ENCODE results near the gene OR6C75. TPM values are rescaled to one million over a fixed set of nuclear protein-coding genes. Genes with fewer than 3 reads are reported as not detected.

OR6C75 gene
- total and polyA plus RNA-seq, 9 of the 15 experiments (the other 6 are each of a cell fraction or from before 2014, with no cell fraction given): not detected

- Histone ChIP-seq H3K4me1 (replicated peaks in 1 of 2; ENCODE audit: control insufficient read depth in 2 of 2, insufficient read depth in 2 of 2, low read length in 2 of 2) (peaks cover 0 to 6% of the 10 kb centered on the region in 2 experiments; a peak in 1 of 5 replicates), H3K9me1 (ENCODE audit: control insufficient read depth, insufficient read depth, low read length) (no peaks in the 10 kb centered on the region), H3K9me3 (replicated peaks; ENCODE audit: control insufficient read depth, insufficient read depth, low read depth, low read length) (no peaks in the 10 kb centered on the region), H3K9ac (ENCODE audit: insufficient read depth in 1 of 2, low read depth in 2 of 2, low read length in 2 of 2) (no peak overlapping the region; a peak in 1 of 4 replicates), H3K4me2 (ENCODE audit: insufficient read depth, low read length) (no peak overlapping the region), H2AFZ (ENCODE audit: low read depth, low read length) (no peak overlapping the region), H4K20me1 (replicated peaks; ENCODE audit: control insufficient read depth, insufficient read depth, low read length) (no peaks in the 10 kb centered on the region), H3K4me3 (no peak overlapping the region), H3K27ac (ENCODE audit: extremely low read depth, low read depth, low read length) (no peak overlapping the region), H3K79me2 (ENCODE audit: control insufficient read depth, insufficient read depth, low read length) (no peaks in the 10 kb centered on the region), H3K36me3 (ENCODE audit: control insufficient read depth, insufficient read depth, low read length) (no peaks in the 10 kb centered on the region), H3K27me3 (ENCODE audit: control insufficient read depth in 2 of 2, insufficient read depth in 2 of 2, low read length in 2 of 2) (peaks cover 0 to 12% of the 10 kb centered on the region in 2 experiments; a peak in 2 of 5 replicates)
- intact Hi-C loops (cut with micrococcal nuclease): no loop called here
- DNase-seq (ENCODE audit: extremely low read depth in 1 of 4, low spot score in 3 of 4) (no peak), ATAC-seq (no peak), FAIRE-seq (no peak)
- in situ Hi-C loops (cut with MboI): no loop called here
- TF ChIP-seq DPF2 (IDR thresholded peaks at IDR 0.05): no peak
- ChIA-PET POLR2A (no interaction called here), CTCF (ENCODE audit: low intra/inter-chr PET ratio) (no interaction called here)
- 1% methylated on average over 22 of the region's 23 CpGs for WGBS (ENCODE audit: insufficient coverage, low coverage, missing lambda C conversion rate)
- BruUV-seq (replicated peaks): no TSS peak
Measured at GRCh38 chr12:55392032-55392795, 29.4 kb downstream of the OR6C75 start.

GRCh38 chr12:55396326-55396725, 33.6 kb downstream of the OR6C75 start:
- CTCF ChIA-PET (ENCODE audit: low intra/inter-chr PET ratio): no interaction called here
- H3K9me1 ChIP-seq (ENCODE audit: control insufficient read depth, insufficient read depth, low read length): no peaks in the 10 kb centered on the region
- FAIRE-seq (no peak), ATAC-seq (no peak), DNase-seq (ENCODE audit: extremely low read depth in 1 of 4, low spot score in 3 of 4) (no peak)
- intact Hi-C loops (cut with micrococcal nuclease) (no loop called here), in situ Hi-C loops (cut with MboI) (no loop called here)
- no TSS peak for BruUV-seq (replicated peaks)
- no peak overlapping the region for H2AFZ ChIP-seq (ENCODE audit: low read depth, low read length)
- H3K79me2 ChIP-seq (ENCODE audit: control insufficient read depth, insufficient read depth, low read length): no peaks in the 10 kb centered on the region
- no peak overlapping the region for H3K4me3 ChIP-seq
- POLR2A ChIA-PET: interaction anchor here (0.6 to 1.0 kb wide), 2 partner anchors 13 to 75 kb away, joined by 3 to 4 read pairs; no protein-coding TSS in a partner anchor
- H3K27ac ChIP-seq (ENCODE audit: extremely low read depth, low read depth, low read length): no peak overlapping the region
- peaks cover 0 to 12% of the 10 kb centered on the region in 2 experiments; a peak in 2 of 5 replicates for H3K27me3 ChIP-seq (ENCODE audit: control insufficient read depth in 2 of 2, insufficient read depth in 2 of 2, low read length in 2 of 2)
- no peak overlapping the region for H3K4me2 ChIP-seq (ENCODE audit: insufficient read depth, low read length)
- H4K20me1 ChIP-seq (replicated peaks; ENCODE audit: control insufficient read depth, insufficient read depth, low read length): no peaks in the 10 kb centered on the region
- H3K4me1 ChIP-seq (replicated peaks in 1 of 2; ENCODE audit: control insufficient read depth in 2 of 2, insufficient read depth in 2 of 2, low read length in 2 of 2): peaks cover 0 to 6% of the 10 kb centered on the region in 2 experiments; a peak in 1 of 5 replicates
- H3K9me3 ChIP-seq (replicated peaks; ENCODE audit: control insufficient read depth, insufficient read depth, low read depth, low read length): no peaks in the 10 kb centered on the region
- whole genome bisulfite sequencing (ENCODE audit: insufficient coverage, low coverage, missing lambda C conversion rate): 7% methylated on average over 1 of the region's 1 CpG
- no peak overlapping the region for H3K9ac ChIP-seq (ENCODE audit: insufficient read depth in 1 of 2, low read depth in 2 of 2, low read length in 2 of 2)
- no peaks in the 10 kb centered on the region for H3K36me3 ChIP-seq (ENCODE audit: control insufficient read depth, insufficient read depth, low read length)
- no peak for TF ChIP-seq ARID3A (IDR thresholded peaks at IDR 0.05; ENCODE audit: borderline replicate concordance, low read depth, low read length)
- TF ChIP-seq ZNF384 (IDR thresholded peaks at IDR 0.05; ENCODE audit: low read depth, low read length): no peak
- TF ChIP-seq SREBF2 (CRISPR knock-in tag; IDR thresholded peaks at IDR 0.05): no peak
- no peak for TF ChIP-seq FOXO4 (CRISPR knock-in tag; IDR thresholded peaks at IDR 0.05)
- no peak for TF ChIP-seq ID3 (CRISPR knock-in tag; IDR thresholded peaks at IDR 0.05)
- no peak for TF ChIP-seq ID3 (tag; IDR thresholded peaks at IDR 0.05)
- no peak for TF ChIP-seq IRF2 (CRISPR knock-in tag; IDR thresholded peaks at IDR 0.05)

Measured in K562 (cell line).